Brain microvascular endothelial cell (primary cell): ENCODE results near the gene TSC2.

ENCODE experiments used
- DNase-seq: peaks from one replicate; pipeline ENCODE4 v3.0.0-alpha.2; 2020
- H3K27ac ChIP-seq: fragments of 250-450 bp; sonication (Bioruptor Pico); 2 replicates; pipeline ENCODE4 v1.5.1; 2020; ENCODE audit warnings: mild to moderate bottlenecking, moderate library complexity
- H3K27me3 ChIP-seq: fragments of 250-450 bp; sonication (Bioruptor Pico); replicated peaks from 2 replicates; pipeline ENCODE4 v1.5.1; 2020; ENCODE audit warnings: mild to moderate bottlenecking
- H3K36me3 ChIP-seq: fragments of 250-450 bp; sonication (Bioruptor Pico); replicated peaks from 2 replicates; pipeline ENCODE4 v1.5.1; 2020; ENCODE audit warnings: mild to moderate bottlenecking
- H3K4me3 ChIP-seq: 2 replicates; pipeline ENCODE4 v1.5.1; 2011; ENCODE audit warnings: low read depth, mild to moderate bottlenecking, control low read depth, low read length, moderate library complexity
- in situ Hi-C: cut with HindIII; loops from 2 replicates; pipeline ENCODE4 v1.10.0; 2017; ENCODE audit warnings: low sequenced_read_pairs, low pct_ligation_motif_present
- TF ChIP-seq, protein P1 (sequence below): IDR thresholded peaks from 2 replicates; pipeline ENCODE4 v1.5.1; 2011; ENCODE audit warnings: low read depth, mild to moderate bottlenecking, moderate library complexity, low read length, control low read depth, inconsistent platforms; ENCODE audit errors: missing control alignments

The TSC2 gene

DNA sequence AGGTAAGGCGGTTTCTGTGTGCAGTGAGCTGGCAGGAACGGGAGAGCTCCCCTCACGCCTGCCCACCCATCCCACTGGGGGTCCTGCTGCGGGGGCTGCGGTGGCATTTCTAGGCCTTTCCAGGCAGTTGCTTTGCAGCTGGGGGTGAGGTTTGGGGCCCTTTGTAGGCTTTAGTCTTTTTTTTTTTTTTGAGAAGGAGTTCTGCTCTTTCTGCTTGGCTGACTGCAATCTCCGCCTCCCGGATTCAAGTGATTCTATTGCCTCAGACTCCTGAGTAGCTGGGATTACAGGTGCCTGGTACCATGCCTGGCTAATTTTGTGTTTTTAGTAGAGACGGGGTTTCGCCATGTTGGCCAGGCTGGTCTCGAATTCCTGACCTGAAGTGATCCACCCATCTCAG lies 11.1 kb downstream of the TSC2 start:
- TF ChIP-seq, protein P1, sequence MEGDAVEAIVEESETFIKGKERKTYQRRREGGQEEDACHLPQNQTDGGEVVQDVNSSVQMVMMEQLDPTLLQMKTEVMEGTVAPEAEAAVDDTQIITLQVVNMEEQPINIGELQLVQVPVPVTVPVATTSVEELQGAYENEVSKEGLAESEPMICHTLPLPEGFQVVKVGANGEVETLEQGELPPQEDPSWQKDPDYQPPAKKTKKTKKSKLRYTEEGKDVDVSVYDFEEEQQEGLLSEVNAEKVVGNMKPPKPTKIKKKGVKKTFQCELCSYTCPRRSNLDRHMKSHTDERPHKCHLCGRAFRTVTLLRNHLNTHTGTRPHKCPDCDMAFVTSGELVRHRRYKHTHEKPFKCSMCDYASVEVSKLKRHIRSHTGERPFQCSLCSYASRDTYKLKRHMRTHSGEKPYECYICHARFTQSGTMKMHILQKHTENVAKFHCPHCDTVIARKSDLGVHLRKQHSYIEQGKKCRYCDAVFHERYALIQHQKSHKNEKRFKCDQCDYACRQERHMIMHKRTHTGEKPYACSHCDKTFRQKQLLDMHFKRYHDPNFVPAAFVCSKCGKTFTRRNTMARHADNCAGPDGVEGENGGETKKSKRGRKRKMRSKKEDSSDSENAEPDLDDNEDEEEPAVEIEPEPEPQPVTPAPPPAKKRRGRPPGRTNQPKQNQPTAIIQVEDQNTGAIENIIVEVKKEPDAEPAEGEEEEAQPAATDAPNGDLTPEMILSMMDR, result no peak
- in situ Hi-C loops, result no loop called here
- no peaks in the 10 kb centered on the region for H3K27me3 ChIP-seq
- peaks cover 53% of the 10 kb centered on the region for H3K36me3 ChIP-seq
- H3K4me3 ChIP-seq, result no peak overlapping the region
- no peak for DNase-seq
- no peak overlapping the region for H3K27ac ChIP-seq

DNA sequence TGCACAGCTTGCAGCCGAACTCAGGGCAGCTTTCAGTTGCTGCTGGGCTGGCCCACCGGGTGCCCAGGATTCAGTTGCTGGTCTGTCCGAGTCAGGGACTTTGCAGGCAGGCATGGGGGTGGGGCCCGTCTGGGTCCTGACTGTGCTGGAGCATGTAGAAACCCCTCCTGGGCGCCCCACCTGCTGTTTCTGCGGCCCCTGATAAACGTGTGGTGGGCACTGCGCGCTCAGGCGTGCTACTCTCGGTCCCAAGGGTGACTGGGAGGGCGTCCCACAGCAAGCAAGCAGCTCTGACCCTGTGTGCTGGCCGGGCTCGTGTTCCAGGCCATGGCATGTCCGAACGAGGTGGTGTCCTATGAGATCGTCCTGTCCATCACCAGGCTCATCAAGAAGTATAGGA lies 12.6 kb downstream of the TSC2 start:
- no peak for DNase-seq
- Histone ChIP-seq H3K27me3 (no peaks in the 10 kb centered on the region), H3K36me3 (peaks cover 47% of the 10 kb centered on the region), H3K27ac (no peak overlapping the region), H3K4me3 (no peak overlapping the region)
- in situ Hi-C loops, result no loop called here
- TF ChIP-seq, protein P1, result no peak

DNA sequence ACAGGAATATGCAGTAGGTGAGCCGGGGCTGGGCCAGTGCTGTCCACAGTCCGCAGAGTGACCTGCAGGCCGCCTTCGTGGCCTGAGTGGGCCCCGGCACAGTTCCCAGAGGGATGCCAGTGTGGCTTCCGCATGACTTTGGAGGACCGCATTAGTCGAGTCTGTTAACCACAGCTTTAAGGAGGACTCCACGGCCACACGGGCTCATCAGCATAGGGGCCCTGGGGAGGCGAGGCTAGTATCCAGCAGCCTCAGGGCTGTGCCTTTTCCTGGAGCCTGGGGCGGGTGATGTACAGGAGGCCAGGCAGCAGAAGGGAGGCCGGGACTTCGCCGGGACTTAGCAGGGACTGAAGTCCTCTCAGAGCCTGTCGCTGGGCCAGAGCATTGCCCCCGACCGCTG lies 13.2 kb downstream of the TSC2 start:
- Histone ChIP-seq H3K36me3 (peaks cover 53% of the 10 kb centered on the region), H3K4me3 (no peak overlapping the region), H3K27me3 (no peaks in the 10 kb centered on the region), H3K27ac (no peak overlapping the region)
- in situ Hi-C loops, result no loop called here
- DNase-seq, result no peak
- TF ChIP-seq, protein P1, result no peak

DNA sequence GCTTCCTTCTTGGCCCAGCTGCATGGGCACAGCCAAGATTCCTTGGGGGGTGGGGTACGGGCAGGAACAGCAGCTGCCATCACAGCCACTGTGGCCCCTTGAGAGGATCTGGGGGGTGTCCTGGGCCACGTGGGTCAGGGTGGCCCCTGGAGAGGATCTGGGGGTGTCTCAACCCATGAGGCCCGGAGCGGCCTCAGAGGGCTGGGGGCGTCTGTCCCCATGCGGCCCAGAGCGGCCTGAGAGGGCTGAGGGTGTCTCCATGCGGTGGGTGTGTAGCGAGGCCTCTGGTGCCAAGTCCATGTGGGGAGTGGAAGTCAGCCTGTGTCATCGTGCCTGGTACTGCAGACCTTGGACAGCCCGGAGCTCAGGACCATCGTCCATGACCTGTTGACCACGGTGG lies 13.7 kb downstream of the TSC2 start:
- Histone ChIP-seq H3K4me3 (no peak overlapping the region), H3K27me3 (no peaks in the 10 kb centered on the region), H3K27ac (no peak overlapping the region), H3K36me3 (peaks cover 55% of the 10 kb centered on the region)
- in situ Hi-C loops, result no loop called here
- DNase-seq, result no peak
- TF ChIP-seq, protein P1, result no peak

DNA sequence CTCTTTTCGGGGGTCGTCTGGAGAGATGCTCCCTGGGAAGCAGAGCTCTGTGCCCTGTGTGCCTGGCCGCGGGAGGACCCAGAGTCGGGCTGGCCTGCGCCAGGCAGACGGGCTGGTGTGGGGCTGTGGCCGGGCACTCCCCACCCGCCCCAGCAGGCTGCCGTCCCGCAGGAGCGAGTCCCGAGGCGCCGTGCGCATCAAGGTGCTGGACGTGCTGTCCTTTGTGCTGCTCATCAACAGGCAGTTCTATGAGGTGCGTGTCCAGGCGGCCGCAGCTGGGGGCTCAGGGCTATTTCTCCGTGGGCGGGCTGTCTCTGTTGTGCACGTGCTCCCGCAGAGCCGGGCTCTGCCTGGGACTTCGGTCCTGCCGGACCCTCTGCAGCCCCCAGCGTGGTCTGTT lies 15.0 kb downstream of the TSC2 start:
- in situ Hi-C loops, result no loop called here
- Histone ChIP-seq H3K27ac (no peak overlapping the region), H3K4me3 (no peak overlapping the region), H3K36me3 (peaks cover 52% of the 10 kb centered on the region), H3K27me3 (no peaks in the 10 kb centered on the region)
- TF ChIP-seq, protein P1, result no peak
- DNase-seq, result no peak

DNA sequence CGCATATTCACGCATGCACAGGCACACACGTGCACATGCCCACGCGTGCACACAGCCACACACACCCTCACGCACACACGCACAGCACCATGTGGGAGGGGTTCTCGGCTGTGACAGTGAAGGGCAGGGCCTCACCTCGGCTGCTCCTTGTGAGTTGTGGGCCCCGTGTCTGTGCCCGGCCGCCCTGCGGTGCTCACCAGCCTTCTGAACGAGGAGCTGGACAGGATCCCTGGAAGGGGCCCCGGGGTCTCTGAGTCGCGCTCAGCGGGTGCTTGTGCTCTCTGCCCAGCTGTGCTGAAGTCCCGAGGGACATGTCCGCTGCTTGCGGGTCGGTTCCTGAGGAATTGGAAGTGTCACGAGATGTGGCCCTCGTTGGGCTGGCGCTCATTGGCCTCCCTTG lies 16.1 kb downstream of the TSC2 start:
- Histone ChIP-seq H3K27ac (no peak overlapping the region), H3K36me3 (peaks cover 48% of the 10 kb centered on the region), H3K4me3 (no peak overlapping the region), H3K27me3 (no peaks in the 10 kb centered on the region)
- TF ChIP-seq, protein P1, result no peak
- no peak for DNase-seq
- in situ Hi-C loops, result no loop called here
